ENCODE measurements around the gene KCNK16. TPM values are rescaled to one million over a fixed set of nuclear protein-coding genes. Genes with fewer than 3 reads are reported as not detected.

Gene KCNK16
- polyA plus RNA-seq, 3 donors = not detected

DNA sequence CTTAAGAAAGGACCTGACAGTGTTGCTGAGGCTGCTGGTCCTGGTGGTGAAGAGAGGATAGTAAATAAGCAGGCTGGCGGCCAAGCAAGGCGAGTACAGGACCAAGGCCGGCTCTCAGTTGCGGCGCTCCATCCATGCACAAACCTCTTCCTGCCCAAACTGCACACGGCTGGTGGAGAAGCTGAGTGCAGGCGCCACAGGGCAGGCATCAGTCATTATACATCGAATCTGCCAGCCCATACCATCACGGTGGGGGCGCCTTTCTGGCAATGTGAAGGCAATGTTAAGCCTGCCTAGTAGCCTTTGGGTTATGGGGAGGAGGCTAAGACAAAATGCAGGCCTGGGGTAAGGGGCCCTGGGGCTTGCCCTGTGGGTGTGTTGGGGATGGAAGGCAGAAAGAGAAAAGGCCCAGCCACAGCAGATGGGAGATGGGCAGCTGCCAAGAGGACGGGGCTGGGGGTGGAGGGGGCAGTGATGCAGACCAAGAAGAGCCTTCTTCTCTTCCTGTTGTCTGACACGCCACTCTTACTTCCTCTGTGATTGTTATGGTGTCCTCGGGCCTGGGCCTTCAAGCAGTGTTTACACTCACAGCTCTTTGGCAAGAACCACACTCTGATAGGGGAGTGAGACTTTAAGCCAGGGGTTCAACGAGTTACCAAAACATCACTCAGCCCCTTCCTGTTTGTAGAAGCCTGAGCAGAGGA, 20.3 kb upstream of the KCNK16 start:
- DNase-seq = no peak

DNA sequence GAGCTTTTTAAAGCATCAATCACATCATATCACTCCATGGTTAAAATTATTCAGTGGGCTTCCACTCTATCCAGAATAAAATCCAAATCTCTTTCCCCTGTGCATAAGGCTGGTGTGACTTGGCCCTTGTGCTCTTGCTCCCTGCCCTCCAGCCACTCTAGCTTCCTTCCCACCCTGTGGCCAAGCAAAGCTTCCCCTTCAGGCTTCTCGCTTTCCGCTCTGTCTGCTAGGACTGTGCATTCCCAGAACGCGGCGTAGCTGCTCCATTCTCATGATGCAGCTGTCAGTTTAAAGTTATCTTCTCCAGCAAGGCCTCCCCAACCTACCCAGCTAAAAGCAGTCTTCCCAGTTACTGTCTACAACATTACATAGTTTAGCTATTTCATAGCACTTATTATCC, 19.4 kb upstream of the KCNK16 start:
- no peak for DNase-seq

DNA sequence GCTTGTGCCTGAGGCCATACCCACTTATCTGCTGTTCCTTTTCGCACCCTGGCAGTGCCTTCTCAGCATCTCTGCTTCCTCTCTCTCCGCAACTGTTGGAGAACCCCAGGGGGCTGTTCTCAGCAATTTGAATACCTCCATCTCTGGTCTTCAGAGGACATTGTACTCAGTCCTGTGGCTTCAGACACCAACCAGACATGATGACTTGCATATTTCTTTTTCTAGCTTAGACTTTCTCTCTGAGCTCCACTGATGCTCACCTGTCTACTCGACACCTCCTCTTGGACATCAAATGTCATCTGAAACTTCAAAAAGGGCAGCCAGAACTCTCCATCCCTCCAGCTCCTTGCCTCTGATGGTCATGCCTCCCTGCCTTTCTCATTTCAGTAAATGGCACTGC, 18.9 kb upstream of the KCNK16 start:
- DNase-seq = no peak

DNA sequence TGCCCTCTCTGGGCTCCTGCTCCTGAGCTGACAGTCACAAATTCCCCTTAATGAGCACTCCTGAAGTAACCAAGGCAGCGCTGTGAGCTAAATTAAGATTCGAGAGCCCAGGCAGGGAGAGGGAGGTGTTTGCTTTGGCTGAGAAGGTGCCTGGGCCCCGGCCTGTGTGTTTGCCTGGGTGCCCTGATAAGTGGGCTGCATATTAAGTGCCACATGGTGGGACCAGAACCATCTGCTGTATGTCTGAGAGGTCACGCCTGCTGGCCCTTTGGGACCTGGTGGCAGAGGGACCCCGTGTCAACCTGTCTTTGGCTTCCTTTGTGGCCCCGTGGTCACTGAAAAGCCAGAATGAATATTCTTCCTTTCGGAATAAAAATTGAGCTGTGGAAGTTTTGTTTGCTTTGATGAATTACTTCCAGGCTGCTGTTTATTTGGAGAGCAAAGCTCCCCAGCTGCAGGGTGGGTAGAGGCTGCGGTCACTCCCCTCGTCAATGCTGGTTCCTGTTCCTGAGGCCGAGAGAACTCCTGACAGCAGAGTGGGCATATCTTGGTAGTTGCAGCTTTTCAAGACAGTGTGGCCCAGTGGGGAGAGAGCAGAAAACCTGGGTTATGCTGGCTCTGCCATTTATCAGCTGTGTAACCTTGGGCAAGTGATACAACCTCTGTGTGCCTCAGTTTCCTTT, 17.5 kb upstream of the KCNK16 start:
- no peak for DNase-seq

DNA sequence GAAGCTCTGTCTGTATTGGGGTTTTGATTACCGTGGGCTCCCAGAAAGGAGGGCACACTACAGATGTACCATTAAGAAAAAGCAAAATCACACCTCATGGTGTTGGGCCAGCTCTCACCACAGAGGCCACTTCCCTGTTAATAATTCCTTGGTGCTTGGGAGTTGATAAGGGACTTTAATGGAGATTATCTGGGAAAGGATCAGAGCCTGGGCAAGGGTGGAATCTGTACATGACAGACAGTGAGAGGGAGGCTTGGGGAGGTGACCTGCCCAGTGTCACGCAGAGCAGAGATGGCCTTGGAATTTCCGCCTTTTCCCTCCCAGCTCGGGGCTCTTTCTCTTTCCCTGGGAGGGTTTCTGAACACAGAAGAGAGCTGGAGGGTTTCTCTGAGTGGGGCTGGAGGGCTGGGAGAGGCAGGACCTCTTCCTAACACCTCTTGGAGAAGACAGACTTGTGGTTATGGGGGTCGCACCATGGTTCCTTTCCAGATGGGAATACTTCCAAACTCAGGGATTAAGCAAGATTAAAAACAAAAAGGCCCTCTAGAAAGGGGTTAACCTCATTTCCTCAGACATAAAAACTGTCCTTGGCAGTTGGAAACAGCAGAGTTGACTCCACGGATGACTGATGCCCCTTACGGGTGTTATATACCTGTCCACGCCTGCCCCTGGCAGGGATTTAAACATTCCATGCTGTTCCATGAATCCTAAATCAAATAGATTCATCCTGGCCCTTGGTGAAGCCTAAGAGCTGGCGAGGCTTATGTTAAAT, 16.8 kb upstream of the KCNK16 start:
- no peak for DNase-seq

DNA sequence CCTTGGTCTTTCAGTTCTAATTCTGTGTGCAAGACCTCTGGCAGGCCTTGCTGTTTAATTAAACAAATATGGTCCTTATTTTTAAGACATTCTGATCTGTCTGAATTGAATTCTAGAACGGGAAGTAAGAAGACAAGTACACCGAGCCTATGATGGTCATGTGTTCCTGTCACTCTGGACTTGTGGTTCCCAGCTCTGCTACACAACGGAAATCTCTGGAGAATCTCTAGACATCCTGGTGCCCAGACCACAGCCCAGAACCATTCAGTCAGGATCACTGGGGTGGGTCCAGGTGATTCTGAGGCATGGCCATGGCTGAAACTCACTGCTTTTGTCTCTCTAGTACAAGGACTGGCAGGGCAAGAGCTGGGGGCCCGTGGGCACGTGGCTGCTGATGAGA, 15.9 kb upstream of the KCNK16 start:
- no peak for DNase-seq

DNA sequence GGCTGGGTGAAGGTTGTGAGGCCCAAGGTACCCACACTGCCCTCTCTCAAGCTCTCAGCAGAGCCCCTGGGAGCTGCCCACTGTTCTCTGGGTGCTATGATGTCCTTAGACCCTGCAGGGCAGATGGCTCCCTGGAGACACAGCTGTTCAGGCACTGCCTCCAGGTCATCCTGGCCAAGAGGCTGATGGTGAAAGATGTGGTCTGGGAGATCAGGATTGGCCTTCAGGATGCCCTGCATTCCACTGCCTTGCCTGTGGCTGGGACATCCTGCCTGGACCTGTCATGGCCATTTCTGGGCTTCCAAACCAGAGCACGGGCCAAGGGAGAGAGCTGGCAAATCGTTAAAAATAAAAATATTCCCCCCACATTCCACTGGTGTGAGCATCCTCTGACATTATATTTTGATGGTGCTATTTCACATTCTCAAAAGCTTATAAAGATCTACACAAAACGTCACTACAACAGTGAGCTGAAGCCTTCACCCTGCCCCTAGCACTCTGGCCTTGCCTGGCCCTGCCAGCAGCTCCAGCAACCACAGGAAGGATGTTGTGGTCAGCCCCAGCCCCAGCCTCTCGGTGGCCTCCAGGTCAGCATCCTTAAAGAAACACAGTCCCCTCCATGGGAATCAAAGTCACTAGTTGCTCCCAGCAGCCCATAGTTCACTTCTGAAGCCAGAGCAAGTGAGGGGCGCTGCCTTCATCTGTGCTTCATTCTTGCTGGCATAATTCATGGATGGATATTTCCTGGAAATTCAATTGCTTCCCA, 13.5 kb upstream of the KCNK16 start:
- DNase-seq = no peak

DNA sequence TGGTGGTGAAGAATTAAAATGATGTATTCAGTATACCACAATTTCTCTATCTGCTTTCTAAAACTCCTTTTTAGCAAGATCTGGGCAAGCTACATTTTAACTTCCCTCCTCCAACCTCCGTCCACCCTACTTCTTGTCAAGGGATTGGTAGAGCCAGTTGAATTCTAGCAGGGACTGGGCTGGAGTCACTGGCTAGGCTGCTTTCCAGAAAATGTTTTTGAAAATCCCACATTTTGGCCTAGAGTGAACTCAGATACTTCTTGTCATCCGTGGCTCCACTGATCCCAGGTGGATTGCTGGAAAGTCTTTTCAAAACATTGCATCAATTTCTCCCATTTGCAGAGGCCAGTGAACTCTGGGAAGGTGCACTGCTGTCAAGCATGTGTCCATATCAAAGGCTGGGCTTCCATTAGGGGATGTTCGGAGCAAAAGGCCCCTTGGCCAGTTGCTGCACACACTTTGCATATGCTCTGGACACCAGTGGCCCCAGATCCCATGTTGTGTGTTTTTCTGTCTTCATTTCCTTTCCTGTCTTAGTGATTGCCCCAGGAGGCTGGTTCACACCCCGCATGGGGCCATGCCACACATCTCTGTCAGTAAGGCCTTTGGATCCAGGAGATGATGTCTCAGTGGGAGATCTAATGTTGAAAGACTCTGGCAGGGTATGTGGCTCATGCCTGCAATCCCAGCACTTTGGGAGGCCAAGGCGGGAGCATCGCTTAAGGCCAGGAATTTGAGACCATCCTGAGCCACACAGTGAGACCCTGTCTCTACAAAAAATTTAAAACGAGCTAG, 11.3 kb upstream of the KCNK16 start:
- DNase-seq = no peak

DNA sequence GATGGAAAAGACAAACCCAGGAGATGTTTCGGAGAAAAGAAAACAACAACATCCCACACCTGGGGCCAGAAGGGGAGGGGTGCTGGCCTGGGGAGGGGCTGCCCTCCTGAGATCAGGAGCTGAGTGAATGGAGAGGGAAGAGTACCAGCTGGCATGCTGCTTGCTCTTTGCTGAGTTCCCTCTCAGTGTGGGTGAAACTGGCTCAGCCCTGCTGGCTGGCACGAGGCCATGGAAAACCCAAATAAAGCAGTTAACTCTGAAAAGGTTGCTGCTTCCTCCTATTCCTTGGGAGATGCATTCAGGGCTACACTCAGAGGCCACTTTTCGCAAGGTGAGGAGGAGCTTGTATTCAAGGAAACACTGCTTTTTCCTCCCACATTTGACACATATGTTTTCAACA, 8.0 kb upstream of the KCNK16 start:
- DNase-seq = no peak

DNA sequence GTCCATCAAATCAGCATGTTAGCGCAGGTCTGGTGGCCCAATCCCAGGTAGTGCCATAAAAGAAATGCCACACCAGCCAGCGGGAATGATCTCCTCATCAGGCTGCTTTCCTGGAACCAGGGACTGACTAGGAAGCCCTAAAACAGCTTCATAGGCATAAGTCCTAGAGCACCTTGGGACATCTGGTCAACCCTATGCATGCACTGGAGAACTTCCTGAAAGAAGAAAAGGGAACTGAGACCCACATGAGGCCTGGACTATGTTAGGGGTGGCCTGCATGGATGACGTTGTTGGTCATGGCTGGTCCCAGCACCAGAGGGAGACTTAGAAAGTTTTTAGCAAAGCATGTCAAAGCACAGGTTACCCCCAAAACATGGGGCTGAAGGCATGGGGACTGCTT, 7.6 kb upstream of the KCNK16 start:
- DNase-seq = no peak

DNA sequence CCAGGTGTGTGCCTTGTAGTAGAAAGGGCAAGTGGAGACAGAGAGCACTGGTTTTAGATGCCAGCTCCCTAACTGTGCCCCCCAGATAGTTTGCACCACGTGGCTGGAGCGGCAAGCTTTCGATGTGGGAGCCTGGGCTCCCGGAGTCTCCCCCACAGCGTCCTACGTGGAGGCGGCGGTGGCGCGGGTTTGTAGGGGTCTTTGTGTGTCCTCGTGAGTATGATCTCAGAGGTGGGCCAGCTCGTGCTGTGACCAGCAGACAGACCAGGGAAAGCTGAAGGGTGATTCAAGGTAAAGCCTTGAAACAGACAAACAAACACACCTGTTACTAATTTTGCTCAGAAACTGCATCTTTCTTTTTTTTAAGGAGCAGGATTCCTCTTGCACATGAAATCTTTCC, 5.6 kb upstream of the KCNK16 start:
- DNase-seq = no peak

DNA sequence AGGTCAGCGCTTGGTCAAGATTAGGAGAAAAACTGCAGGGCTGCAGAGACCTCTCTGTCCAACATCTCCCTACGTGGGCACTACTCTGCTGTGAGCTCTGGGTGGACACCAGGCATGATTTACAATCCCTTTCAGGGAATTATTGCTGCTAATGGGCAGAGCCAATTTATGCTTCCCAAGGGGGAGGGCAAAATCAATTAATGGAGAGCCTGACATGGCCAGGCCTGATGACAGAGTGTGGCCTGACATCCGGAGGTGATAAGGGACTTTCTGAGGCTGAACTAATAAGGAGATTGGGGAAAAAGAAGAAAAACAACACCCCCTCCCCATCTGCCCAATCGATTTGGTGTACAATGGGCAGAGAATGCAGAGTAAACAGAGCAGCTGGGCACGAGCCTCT, 5.0 kb upstream of the KCNK16 start:
- DNase-seq = no peak

DNA sequence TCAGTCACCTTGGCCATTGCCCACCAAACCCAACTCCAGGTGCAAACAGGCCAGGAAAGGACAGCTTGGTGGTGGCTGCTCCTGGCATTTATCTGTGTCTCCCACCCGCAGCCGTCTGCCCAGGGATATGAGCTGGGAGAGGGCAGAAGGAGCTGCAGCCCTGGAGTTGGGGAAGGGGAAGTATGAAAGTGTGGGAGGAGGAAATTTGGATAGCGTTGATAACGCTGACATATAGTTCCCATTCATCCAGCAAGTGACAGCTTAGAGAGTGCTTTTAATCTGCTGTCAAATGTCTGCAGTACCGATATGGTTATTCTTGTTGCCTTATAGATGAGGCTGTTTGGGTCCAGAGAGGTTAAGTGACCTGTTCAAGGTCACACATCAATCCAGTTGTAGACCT, 741 bp downstream of the KCNK16 start:
- no peak for DNase-seq

DNA sequence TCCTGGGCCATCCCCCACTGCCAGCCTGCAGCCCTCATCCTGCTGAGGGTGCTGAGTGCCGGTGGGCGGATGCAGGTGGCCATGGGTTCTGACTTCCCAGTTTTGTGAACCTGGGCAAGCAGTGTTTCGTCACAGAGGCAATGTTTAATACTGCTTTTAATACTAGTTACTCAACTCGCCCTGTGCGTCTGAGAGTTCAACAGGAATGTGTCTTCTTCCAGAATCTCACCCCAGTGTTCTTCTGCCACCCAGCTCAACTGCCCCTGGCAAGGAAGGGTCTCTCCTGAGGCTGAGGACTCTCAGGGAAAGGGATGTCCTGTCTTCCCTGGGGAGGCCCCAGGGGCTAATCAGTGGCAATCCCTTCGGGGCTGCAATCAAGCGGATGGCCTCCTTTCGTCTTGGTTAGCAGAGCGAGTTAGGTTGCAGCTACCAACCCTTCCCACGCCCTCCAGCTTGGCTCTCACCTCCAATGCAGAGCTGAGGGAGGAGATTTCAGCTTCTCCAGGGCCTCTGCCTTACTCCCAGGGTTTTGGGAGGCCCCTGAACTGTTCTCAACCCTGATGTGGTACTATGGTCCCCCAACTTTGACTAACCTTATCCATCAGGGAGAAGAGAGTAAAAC, 2.0 kb downstream of the KCNK16 start:
- no peak for DNase-seq

DNA sequence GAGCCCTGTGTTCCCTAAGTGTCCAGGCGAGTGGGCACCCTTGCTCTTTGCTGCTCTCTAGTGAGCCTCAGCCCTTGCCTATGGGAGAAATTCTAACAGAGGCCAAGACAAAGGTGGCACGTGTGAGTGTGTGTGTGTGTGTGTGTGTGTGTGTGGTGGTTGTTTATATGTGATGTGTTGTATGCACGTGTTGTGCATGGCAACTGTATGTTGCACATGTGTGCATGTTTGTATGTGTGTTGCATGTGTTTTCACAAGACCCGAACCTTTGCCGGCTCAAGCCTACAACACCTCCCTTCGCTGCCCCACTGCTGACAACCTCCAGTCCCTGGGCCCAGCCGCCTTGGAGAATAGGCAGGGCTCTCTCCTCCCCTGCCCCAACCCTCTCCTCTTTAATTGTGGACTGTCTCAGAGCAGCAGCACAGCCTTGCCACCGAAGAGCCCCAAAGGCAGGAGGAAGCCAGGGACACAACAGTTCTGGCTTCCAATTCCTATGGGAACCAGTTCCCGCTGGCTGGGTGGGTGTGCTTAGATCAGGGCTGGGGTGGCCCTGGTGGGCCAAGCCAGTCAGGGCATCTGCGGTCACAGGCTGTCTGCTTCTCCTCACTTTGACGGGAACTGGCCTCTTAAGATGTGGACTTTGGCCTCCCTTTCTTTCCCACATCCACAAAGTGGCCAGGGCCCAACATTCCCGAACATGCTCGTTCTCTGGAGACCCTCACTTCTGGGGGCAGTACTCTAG, 2.7 kb downstream of the KCNK16 start:
- no peak for DNase-seq

DNA sequence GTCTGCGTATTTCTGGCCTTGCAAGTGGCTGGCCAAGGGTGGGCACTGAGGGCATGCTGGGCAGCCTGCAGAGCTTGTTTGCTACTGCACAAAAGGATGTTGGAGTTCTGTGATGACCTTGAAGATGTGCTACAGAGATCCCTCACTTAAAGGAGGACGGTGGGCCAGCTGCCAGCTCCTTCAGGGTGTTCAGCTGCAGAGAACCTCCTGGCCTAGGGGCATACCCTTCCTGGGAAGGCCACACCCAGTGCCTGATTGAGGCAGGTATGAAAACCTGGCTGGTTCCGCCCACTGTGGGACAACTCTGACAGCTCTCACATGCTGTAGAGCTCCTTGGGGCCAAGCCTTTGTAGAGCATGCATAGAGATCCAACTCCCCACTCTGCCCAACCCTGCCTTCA, 5.2 kb downstream of the KCNK16 start:
- no peak for DNase-seq

DNA sequence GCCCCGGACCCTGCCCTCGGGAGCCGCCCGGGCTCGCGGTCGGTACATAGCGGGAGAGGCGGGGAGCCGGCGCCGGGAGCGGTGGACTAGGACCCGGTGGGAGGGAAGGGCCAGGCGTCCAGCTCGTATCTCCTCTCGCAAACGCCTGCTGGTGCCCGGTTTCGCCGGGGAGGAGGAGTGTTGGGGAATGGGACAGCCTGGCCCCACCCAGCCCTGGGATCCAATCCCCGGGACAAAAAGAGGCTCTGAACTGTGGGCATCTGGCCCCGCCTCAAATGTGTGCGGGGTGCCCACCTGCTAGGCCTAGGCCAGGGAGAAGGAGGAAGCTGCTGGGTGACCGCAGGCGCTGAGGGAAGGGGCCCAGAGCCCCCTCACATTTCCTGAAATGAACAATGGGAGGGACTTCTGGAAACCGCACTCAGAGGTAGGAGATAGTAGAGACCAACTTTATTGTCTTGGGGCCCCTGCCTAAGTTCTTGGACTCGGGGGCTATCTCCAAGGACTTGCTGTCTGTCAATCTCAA, 8.2 kb downstream of the KCNK16 start, which contains the start of gene KCNK17:
TSS of gene KCNK17 (minus strand) at position 147 of the 523 bp plus-strand sequence. CDS start at position 48, 99 bp downstream.
- no peak for DNase-seq

DNA sequence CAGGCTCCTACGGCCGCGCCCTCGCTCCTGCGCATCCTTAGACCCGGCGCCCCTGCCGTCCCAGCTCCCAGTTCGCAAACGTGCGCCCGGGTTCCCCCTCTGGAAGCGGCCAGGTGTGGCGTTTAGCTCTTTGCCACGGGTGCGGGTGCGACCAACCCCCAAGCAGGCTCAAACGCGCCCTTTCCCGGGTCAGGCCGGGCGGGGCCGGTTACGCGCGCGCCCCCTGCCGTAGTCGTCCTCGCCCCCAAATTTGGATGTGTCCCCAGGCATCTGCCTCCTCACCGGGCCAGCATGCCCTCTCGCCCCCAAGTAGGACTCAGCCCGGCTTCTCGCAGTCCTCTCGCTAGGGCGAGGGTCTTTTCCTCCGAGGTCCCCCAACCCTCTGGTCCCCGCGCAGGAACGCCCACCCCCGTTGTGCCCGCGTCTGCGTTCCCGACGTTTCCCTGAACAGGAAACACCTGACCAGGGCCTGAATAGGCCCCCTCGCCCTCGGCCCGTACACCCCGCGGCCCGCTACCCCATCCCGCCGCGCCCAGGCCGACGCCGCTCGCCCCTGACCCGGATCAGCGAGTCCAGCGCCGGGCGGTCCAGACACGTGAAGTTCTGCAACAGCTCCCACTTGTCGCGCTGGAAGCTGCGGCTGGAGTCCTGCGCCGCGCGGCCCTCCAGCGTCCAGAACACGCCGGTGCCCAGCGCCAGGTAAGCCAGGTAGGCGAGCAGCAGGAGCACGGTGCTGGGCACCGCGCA, 8.8 kb downstream of the KCNK16 start:
- no peak for DNase-seq

DNA sequence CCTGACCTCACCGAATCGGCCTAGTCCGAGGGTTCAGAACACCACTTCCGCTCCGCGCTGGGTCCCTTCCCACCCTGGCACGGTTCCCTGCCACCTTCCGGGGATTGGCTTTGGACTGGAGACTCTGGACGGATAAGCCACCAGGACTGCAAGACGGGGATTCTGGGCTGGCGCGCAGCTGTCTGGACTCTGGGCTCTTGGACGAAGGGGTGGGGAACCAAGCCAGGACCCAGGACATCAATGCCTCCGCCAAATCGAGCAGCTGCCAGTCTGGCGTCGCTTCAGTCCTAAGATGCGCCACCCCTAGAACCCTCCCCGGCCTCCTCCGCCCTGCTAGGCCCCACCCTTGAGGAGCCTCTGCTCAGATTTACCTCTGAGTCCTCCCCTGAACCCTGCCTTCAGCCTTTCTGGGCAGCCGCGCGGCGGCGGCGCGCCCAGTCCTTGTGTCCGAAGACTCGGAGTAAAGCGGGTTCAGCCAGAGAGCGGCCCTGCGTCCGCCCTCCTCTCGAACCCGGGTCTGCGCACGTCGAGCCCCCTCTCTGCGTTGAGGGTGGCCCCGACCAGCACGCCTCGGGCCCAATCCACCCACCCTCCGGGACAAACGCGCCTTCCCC, 9.5 kb downstream of the KCNK16 start:
- no peak for DNase-seq
